ENCODE results near the gene PROCA1.

The PROCA1 gene

GRCh38 chr17:28705728-28706334 lies 5.9 kb downstream of the PROCA1 start:
- DNase-seq = no peak

- DNase-seq = no peak
Measured at GRCh38 chr17:28705074-28705659, 6.5 kb downstream of the PROCA1 start.

GRCh38 chr17:28704219-28704858 lies 7.3 kb downstream of the PROCA1 start:
- DNase-seq = no peak

- DNase-seq = no peak
Measured at GRCh38 chr17:28703552-28704218, 8.0 kb downstream of the PROCA1 start.

GRCh38 chr17:28702752-28703150 lies 8.9 kb downstream of the PROCA1 start:
- DNase-seq = no peak

GRCh38 chr17:28702026-28702751 lies 9.5 kb downstream of the PROCA1 start:
- DNase-seq = no peak

GRCh38 chr17:28700830-28701492 lies 10.7 kb downstream of the PROCA1 start:
- DNase-seq = no peak

- no peak for DNase-seq
Measured at GRCh38 chr17:28700278-28700677, 11.4 kb downstream of the PROCA1 start.

- no peak for DNase-seq
Measured at GRCh38 chr17:28698253-28698941, 13.3 kb downstream of the PROCA1 start.

GRCh38 chr17:28693869-28694268 lies 17.8 kb downstream of the PROCA1 start:
- no peak for DNase-seq

- no peak for DNase-seq
Measured at GRCh38 chr17:28689011-28689410, 22.7 kb downstream of the PROCA1 start.

- DNase-seq = no peak
Measured at GRCh38 chr17:28688481-28688880, 23.2 kb downstream of the PROCA1 start.

GRCh38 chr17:28686296-28686695 lies 25.4 kb downstream of the PROCA1 start:
- no peak for DNase-seq

GRCh38 chr17:28685366-28685765 lies 26.3 kb downstream of the PROCA1 start:
- DNase-seq = no peak

- DNase-seq = no peak
Measured at GRCh38 chr17:28684963-28685362, 26.7 kb downstream of the PROCA1 start.

- DNase-seq = no peak
Measured at GRCh38 chr17:28682655-28683054, 29.0 kb downstream of the PROCA1 start.

- DNase-seq = no peak
Measured at GRCh38 chr17:28675980-28676379, 35.7 kb downstream of the PROCA1 start.

- no peak for DNase-seq
Measured at GRCh38 chr17:28675490-28675889, 36.2 kb downstream of the PROCA1 start.

- DNase-seq = no peak
Measured at GRCh38 chr17:28669918-28670317, 41.8 kb downstream of the PROCA1 start.

- DNase-seq = no peak
Measured at GRCh38 chr17:28667870-28668269, 43.8 kb downstream of the PROCA1 start.

- no peak for DNase-seq
Measured at GRCh38 chr17:28665994-28666393, 45.7 kb downstream of the PROCA1 start.

GRCh38 chr17:28663723-28664122 lies 48.0 kb downstream of the PROCA1 start:
- no peak for DNase-seq
